GM12873 (cell line): ENCODE data around the gene SMARCA4.

ENCODE experiments used
- CTCF ChIP-seq: IDR thresholded peaks from 2 replicates; pipeline ENCODE4 v1.5.1; 2012; ENCODE audit warnings: low read depth, mild to moderate bottlenecking, moderate library complexity, low read length, control low read depth; ENCODE audit not compliant: insufficient read depth; ENCODE audit errors: missing control alignments

SMARCA4 gene

GRCh38 chr19:11047866-11048265 is 87.0 kb downstream of the SMARCA4 start:
- TF ChIP-seq CTCF: no peak

- no peak for TF ChIP-seq CTCF
Observed at GRCh38 chr19:11050323-11051114, 89.7 kb downstream of the SMARCA4 start.

GRCh38 chr19:11053817-11054195 is 93.0 kb downstream of the SMARCA4 start:
- TF ChIP-seq CTCF: no peak

GRCh38 chr19:11054200-11054599 is 93.4 kb downstream of the SMARCA4 start:
- TF ChIP-seq CTCF: no peak

- TF ChIP-seq CTCF: no peak
Observed at GRCh38 chr19:11054628-11055027, 93.8 kb downstream of the SMARCA4 start.

GRCh38 chr19:11058246-11059030 is 97.6 kb downstream of the SMARCA4 start:
- no peak for TF ChIP-seq CTCF
